Limb (tissue), 2 donors: ENCODE data around the gene TEP1.
A peak's percentile ranks its signal among the peaks of the same experiment; 100 is the strongest.
"Not testable (repeated sequence)": the region's sequence is repeated elsewhere in the genome, so short reads cannot be mapped to it uniquely, and the experiment has no call there.

ENCODE experiments used
- DNase-seq, 2 donors: peaks; one replicate each; pipeline ENCODE4 v3.0.0-alpha.2; 2016; ENCODE audit errors: extremely low spot score in 2 of 2

TEP1 gene

GRCh38 chr14:20412876-20413743 lies at the start of gene TEP1:
TSS of gene TEP1 (minus strand) at chr14:20413501. CDS start at chr14:20408439, 5,062 bp downstream.
- DNase-seq: peak; percentile 82 to 87

GRCh38 chr14:20461225-20462141 lies 48.2 kb upstream of the TEP1 start, which contains the start of gene PIP4P1:
TSS of gene PIP4P1 (minus strand) at chr14:20461434. CDS start at chr14:20461325, 109 bp downstream.
- peak; percentile 97 to 99 for DNase-seq

- no peak for DNase-seq
These were observed 47.3 kb upstream of the TEP1 start for GRCh38 chr14:20460458-20461224.

GRCh38 chr14:20458031-20458789 lies 44.9 kb upstream of the TEP1 start:
- no peak for DNase-seq

GRCh38 chr14:20456971-20457370 lies 43.7 kb upstream of the TEP1 start:
- DNase-seq: no peak

GRCh38 chr14:20455355-20456300 lies 42.3 kb upstream of the TEP1 start:
- DNase-seq: no peak

- DNase-seq: peak; percentile 96 to 99
These were observed 41.4 kb upstream of the TEP1 start, which contains the start of the genes APEX1 and OSGEP for GRCh38 chr14:20454516-20455354. TSS of gene APEX1 (plus strand) at chr14:20455226. CDS start at chr14:20455646, 420 bp downstream. TSS of gene OSGEP (minus strand) at chr14:20454812. CDS start at chr14:20454683, 129 bp downstream.

GRCh38 chr14:20452831-20453230 lies 39.5 kb upstream of the TEP1 start:
- DNase-seq: not testable (repeated sequence)

- no peak for DNase-seq
These were observed 33.6 kb upstream of the TEP1 start for GRCh38 chr14:20446889-20447288.

GRCh38 chr14:20443650-20444049 lies 30.3 kb upstream of the TEP1 start:
- not testable (repeated sequence) for DNase-seq

GRCh38 chr14:20441461-20441860 lies 28.2 kb upstream of the TEP1 start:
- no peak for DNase-seq

- DNase-seq: no peak
These were observed 27.6 kb upstream of the TEP1 start for GRCh38 chr14:20440882-20441281.

GRCh38 chr14:20440465-20440864 lies 27.2 kb upstream of the TEP1 start:
- no peak for DNase-seq

GRCh38 chr14:20438664-20439063 lies 25.4 kb upstream of the TEP1 start:
- no peak for DNase-seq

- DNase-seq: no peak
These were observed 23.1 kb upstream of the TEP1 start for GRCh38 chr14:20436363-20436755.

GRCh38 chr14:20435582-20436362 lies 22.5 kb upstream of the TEP1 start, which contains the start of gene KLHL33:
TSS of gene KLHL33 (minus strand) at chr14:20436166. CDS start at chr14:20435811, 355 bp downstream.
- no peak for DNase-seq
